Lower lobe of right lung (tissue), 2 donors: ENCODE data around the gene GTF3C5. TPM values are rescaled to one million over a fixed set of nuclear protein-coding genes. Genes with fewer than 3 reads are reported as not detected.
"Not testable (repeated sequence)": the region's sequence is repeated elsewhere in the genome, so short reads cannot be mapped to it uniquely, and the experiment has no call there.

Experiments
- ATAC-seq, 2 donors: fragments of 200-7000 bp; cut with Tn5 transposase; one replicate each; pipeline ENCODE4 v1.9.1; 2020 to 2022; ENCODE audit warnings: mild to moderate bottlenecking in 2 of 2, moderate library complexity in 2 of 2
- DNase-seq: peaks from one replicate; pipeline ENCODE4 v3.0.0-alpha.2; 2020
- H3K27ac ChIP-seq: fragments of 200-600 bp; one replicate; pipeline ENCODE4 v1.8.0; 2022
- H3K27me3 ChIP-seq: fragments of 200-600 bp; one replicate; pipeline ENCODE4 v1.8.0; 2022; ENCODE audit warnings: low read depth
- H3K36me3 ChIP-seq: fragments of 200-600 bp; one replicate; pipeline ENCODE4 v1.8.0; 2022; ENCODE audit warnings: mild to moderate bottlenecking
- H3K4me1 ChIP-seq: fragments of 200-600 bp; one replicate; pipeline ENCODE4 v1.8.0; 2022
- H3K4me3 ChIP-seq: fragments of 200-600 bp; one replicate; pipeline ENCODE4 v1.8.0; 2022; ENCODE audit warnings: mild to moderate bottlenecking
- H3K9me3 ChIP-seq: fragments of 200-600 bp; one replicate; pipeline ENCODE4 v1.8.0; 2022
- CTCF ChIP-seq: fragments of 200-600 bp; IDR thresholded peaks from one replicate; pipeline ENCODE4 v1.8.0; 2022; ENCODE audit warnings: antibody characterized with exemption, mild to moderate bottlenecking
- intact Hi-C: fragments of 100-400 bp; cut with DNase I; formaldehyde crosslinking; loops from one replicate; pipeline ENCODE4 v1.11.0; 2022
- total RNA-seq: library from RNA; stranded (reverse); fragmentation: NEBNext Ultra II Directional; extraction: Animal tissue kit (Norgen Biotek cat#: 25700); gene quantifications from one replicate; pipeline ENCODE4 v1.2.1, GENCODE V29; 2021
- donor health status: DM: no; HTN: yes; CAD: no; lungs with severe emphysema.

Gene GTF3C5
- total RNA-seq, 1 donor from 2014 or later: 44.8 TPM

DNA sequence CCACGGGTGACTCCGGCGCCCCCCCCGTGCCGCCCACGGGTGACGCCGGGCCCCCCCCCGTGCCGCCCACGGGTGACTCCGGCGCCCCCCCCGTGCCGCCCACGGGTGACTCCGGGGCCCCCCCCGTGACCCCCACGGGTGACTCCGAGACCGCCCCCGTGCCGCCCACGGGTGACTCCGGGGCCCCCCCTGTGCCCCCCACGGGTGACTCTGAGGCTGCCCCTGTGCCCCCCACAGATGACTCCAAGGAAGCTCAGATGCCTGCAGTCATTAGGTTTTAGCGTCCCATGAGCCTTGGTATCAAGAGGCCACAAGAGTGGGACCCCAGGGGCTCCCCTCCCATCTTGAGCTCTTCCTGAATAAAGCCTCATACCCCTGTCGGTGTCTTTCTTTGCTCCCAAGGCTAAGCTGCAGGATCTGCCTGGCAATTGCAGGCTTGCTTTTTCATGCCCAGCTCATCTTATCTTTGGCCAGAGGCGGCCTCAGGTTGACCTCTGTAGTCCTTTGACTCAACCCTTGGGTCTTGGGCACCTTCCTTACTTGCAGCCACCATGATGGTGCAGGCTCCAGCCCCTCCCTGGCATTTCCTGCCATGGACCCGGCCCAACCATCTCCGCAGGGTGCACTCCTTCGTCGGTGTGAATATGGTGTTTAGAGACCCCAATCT lies 40.8 kb downstream of the GTF3C5 start:
- Histone ChIP-seq H3K27ac (no peak overlapping the region), H3K4me1 (no peaks in the 10 kb centered on the region), H3K27me3 (no peaks in the 10 kb centered on the region), H3K4me3 (no peak overlapping the region), H3K36me3 (no peaks in the 10 kb centered on the region), H3K9me3 (no peaks in the 10 kb centered on the region)
- intact Hi-C loops: no loop called here
- ATAC-seq: no peak
- no peak for DNase-seq
- no peak for TF ChIP-seq CTCF

GRCh38 chr9:133072210-133072609 lies 41.4 kb downstream of the GTF3C5 start:
- ATAC-seq, H3K9me3 ChIP-seq, H3K27ac ChIP-seq, DNase-seq, H3K27me3 ChIP-seq, H3K4me3 ChIP-seq, intact Hi-C loops, H3K36me3 ChIP-seq, H3K4me1 ChIP-seq: not testable (repeated sequence)

DNA sequence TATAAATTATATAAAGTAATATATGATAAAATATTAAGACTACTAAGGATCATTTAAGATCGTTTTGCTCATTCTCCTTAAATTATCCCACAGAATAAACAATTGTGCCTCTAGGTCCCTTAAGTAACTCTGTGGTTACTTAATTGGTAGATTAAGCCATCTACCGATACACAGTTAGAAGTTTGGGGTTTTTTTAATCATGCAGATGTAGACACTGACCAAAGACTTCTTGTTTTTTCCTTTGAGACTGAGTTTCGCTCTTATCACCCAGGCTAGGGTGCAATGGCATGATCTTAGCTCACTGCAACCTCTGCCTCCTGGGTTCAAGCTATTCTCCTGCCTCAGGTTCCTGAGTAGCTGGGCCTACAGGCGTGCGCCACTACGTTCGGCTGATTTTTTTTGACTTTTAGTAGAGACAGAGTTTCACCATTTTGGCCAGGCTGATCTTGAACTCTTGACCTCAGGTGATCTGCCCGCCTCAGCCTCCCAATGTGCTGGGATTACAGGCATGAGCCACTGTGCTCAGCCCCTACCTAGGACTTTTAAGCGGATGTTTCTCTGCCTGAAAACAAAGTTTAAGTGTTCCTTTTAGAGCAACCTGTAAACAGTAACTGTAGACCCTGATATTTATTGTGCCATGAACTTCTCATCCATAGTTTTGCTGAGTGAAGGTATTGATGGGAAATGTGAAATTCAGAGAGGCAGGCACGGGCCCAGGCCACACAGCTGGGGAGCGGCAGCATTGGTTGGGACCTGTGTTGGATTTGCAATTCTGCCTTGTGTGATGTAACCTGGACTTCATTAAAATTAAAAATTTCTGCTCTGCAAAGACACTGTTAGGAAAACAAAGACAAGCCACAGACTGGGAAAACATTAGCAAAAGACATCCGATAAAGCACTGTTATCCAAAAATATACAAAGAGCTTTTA lies 42.6 kb downstream of the GTF3C5 start:
- H3K4me3 ChIP-seq: no peak overlapping the region
- no peaks in the 10 kb centered on the region for H3K36me3 ChIP-seq
- H3K27ac ChIP-seq: no peak overlapping the region
- TF ChIP-seq CTCF: no peak
- ATAC-seq: no peak
- intact Hi-C loops: no loop called here
- H3K4me1 ChIP-seq: no peaks in the 10 kb centered on the region
- no peaks in the 10 kb centered on the region for H3K9me3 ChIP-seq
- no peak for DNase-seq
- no peaks in the 10 kb centered on the region for H3K27me3 ChIP-seq

GRCh38 chr9:133074111-133074651 lies 43.4 kb downstream of the GTF3C5 start:
- intact Hi-C loops: no loop called here
- DNase-seq (no peak), ATAC-seq (no peak)
- Histone ChIP-seq H3K27me3 (no peaks in the 10 kb centered on the region), H3K4me3 (no peak overlapping the region), H3K36me3 (no peaks in the 10 kb centered on the region), H3K4me1 (no peaks in the 10 kb centered on the region), H3K9me3 (no peaks in the 10 kb centered on the region), H3K27ac (no peak overlapping the region)
- no peak for TF ChIP-seq CTCF

GRCh38 chr9:133075925-133076630 lies 45.3 kb downstream of the GTF3C5 start:
- Histone ChIP-seq H3K9me3 (no peaks in the 10 kb centered on the region), H3K36me3 (no peaks in the 10 kb centered on the region), H3K4me1 (no peaks in the 10 kb centered on the region), H3K27me3 (peaks cover 4% of the 10 kb centered on the region), H3K27ac (no peak overlapping the region), H3K4me3 (no peak overlapping the region)
- DNase-seq (no peak), ATAC-seq (no peak)
- intact Hi-C loops: no loop called here
- no peak for TF ChIP-seq CTCF
